ENCODE measurements around the gene GRPR.
A peak's percentile ranks its signal among the peaks of the same experiment; 100 is the strongest.

Gene GRPR

GRCh38 chrX:16123222-16123786 is at the start of gene GRPR:
Gene GRPR, plus strand, starts transcription at chrX:16123565. Its CDS starts 389 bp downstream, at chrX:16123954.
- DNase-seq = peak; percentile 12

GRCh38 chrX:16075087-16075486 is 48.3 kb upstream of the GRPR start:
- DNase-seq = no peak

GRCh38 chrX:16076834-16077233 is 46.5 kb upstream of the GRPR start:
- no peak for DNase-seq

GRCh38 chrX:16077811-16078210 is 45.6 kb upstream of the GRPR start:
- DNase-seq = no peak

- no peak for DNase-seq
Observed at GRCh38 chrX:16081357-16081756, 42.0 kb upstream of the GRPR start.

- no peak for DNase-seq
Observed at GRCh38 chrX:16082470-16083085, 40.8 kb upstream of the GRPR start.

GRCh38 chrX:16087076-16087475 is 36.3 kb upstream of the GRPR start:
- DNase-seq = no peak

- DNase-seq = no peak
Observed at GRCh38 chrX:16089086-16089485, 34.3 kb upstream of the GRPR start.

GRCh38 chrX:16096141-16096540 is 27.2 kb upstream of the GRPR start:
- DNase-seq = no peak

- DNase-seq = no peak
Observed at GRCh38 chrX:16100673-16101072, 22.7 kb upstream of the GRPR start.

- DNase-seq = no peak
Observed at GRCh38 chrX:16101581-16101980, 21.8 kb upstream of the GRPR start.

GRCh38 chrX:16103625-16104024 is 19.7 kb upstream of the GRPR start:
- no peak for DNase-seq

GRCh38 chrX:16112428-16112827 is 10.9 kb upstream of the GRPR start:
- no peak for DNase-seq

GRCh38 chrX:16113978-16114565 is 9.3 kb upstream of the GRPR start:
- no peak for DNase-seq

- DNase-seq = no peak
Observed at GRCh38 chrX:16114611-16115010, 8.8 kb upstream of the GRPR start.

- no peak for DNase-seq
Observed at GRCh38 chrX:16119353-16120220, 3.8 kb upstream of the GRPR start.

GRCh38 chrX:16120431-16120830 is 2.9 kb upstream of the GRPR start:
- DNase-seq = no peak

- no peak for DNase-seq
Observed at GRCh38 chrX:16124201-16124600, 836 bp downstream of the GRPR start.

- no peak for DNase-seq
Observed at GRCh38 chrX:16125520-16126149, 2.3 kb downstream of the GRPR start.

- no peak for DNase-seq
Observed at GRCh38 chrX:16130707-16131106, 7.3 kb downstream of the GRPR start.

- DNase-seq = no peak
Observed at GRCh38 chrX:16134936-16135335, 11.6 kb downstream of the GRPR start.

GRCh38 chrX:16136080-16136479 is 12.7 kb downstream of the GRPR start:
- no peak for DNase-seq

- DNase-seq = no peak
Observed at GRCh38 chrX:16137416-16138107, 14.2 kb downstream of the GRPR start.

Data from NK-92 treated with Interleukin-12 subunit alpha and Interleukin-12 subunit beta, amount 100 ng/mL, for 24 hours (cell line).